PFSK-1 (cell line): Measurements from ENCODE around the gene WNT2B.

ENCODE experiments used
- FOXP2 ChIP-seq: optimal IDR thresholded peaks from 2 replicates; pipeline ENCODE3; 2011; ENCODE audit warnings: borderline replicate concordance, control low read depth, inconsistent platforms; ENCODE audit not compliant: insufficient read depth; ENCODE audit errors: extremely low read length, extremely low read depth
- POLR2AphosphoS5 ChIP-seq: IDR thresholded peaks from 2 replicates; pipeline ENCODE4 v1.6.1; 2012; ENCODE audit warnings: low read depth, mild to moderate bottlenecking, control low read depth, low read length, moderate library complexity
- SIN3A ChIP-seq: IDR thresholded peaks from 2 replicates; pipeline ENCODE4 v1.6.1; 2012; ENCODE audit warnings: mild to moderate bottlenecking, low read length, moderate library complexity, borderline replicate concordance; ENCODE audit not compliant: insufficient read depth
- TAF1 ChIP-seq: IDR thresholded peaks from 2 replicates; pipeline ENCODE4 v1.6.1; 2012; ENCODE audit warnings: low read length, control low read depth, borderline replicate concordance; ENCODE audit not compliant: insufficient read depth
- TF ChIP-seq, protein P1 (sequence below), 2 experiments: IDR thresholded peaks; 2 replicates each; pipeline versions ENCODE4 v1.6.1 to v1.8.0; 2011 to 2012; ENCODE audit warnings: low read depth in 2 of 2, low read length in 2 of 2, control low read depth in 1 of 2, inconsistent platforms in 1 of 2, mild to moderate bottlenecking in 1 of 2, moderate library complexity in 1 of 2; ENCODE audit not compliant: insufficient read depth in 1 of 2

Gene WNT2B

DNA sequence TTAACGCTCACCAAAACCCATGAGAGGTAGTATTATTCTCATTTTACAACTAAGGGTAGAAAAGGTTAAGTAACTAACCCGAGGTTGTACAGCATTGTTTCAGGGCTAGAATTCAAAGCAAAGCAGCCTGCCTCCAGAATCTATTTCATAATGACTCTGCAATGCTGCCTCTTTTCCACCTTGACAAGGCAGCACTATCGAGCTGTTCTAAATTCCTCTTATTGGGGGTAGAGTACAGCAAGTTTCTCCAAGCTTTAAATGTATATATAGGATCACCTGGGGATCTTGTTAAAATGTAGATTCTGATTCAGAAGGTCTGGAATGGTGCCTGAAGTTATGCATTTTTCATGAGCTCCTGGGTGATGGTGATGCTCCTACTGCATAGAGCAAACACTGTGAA is 30.1 kb downstream of the WNT2B start:
- no peak for TF ChIP-seq FOXP2

- TF ChIP-seq SIN3A, result no peak
- TF ChIP-seq POLR2AphosphoS5, result no peak
- no peak for TF ChIP-seq TAF1
- TF ChIP-seq, protein P1, sequence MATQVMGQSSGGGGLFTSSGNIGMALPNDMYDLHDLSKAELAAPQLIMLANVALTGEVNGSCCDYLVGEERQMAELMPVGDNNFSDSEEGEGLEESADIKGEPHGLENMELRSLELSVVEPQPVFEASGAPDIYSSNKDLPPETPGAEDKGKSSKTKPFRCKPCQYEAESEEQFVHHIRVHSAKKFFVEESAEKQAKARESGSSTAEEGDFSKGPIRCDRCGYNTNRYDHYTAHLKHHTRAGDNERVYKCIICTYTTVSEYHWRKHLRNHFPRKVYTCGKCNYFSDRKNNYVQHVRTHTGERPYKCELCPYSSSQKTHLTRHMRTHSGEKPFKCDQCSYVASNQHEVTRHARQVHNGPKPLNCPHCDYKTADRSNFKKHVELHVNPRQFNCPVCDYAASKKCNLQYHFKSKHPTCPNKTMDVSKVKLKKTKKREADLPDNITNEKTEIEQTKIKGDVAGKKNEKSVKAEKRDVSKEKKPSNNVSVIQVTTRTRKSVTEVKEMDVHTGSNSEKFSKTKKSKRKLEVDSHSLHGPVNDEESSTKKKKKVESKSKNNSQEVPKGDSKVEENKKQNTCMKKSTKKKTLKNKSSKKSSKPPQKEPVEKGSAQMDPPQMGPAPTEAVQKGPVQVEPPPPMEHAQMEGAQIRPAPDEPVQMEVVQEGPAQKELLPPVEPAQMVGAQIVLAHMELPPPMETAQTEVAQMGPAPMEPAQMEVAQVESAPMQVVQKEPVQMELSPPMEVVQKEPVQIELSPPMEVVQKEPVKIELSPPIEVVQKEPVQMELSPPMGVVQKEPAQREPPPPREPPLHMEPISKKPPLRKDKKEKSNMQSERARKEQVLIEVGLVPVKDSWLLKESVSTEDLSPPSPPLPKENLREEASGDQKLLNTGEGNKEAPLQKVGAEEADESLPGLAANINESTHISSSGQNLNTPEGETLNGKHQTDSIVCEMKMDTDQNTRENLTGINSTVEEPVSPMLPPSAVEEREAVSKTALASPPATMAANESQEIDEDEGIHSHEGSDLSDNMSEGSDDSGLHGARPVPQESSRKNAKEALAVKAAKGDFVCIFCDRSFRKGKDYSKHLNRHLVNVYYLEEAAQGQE (IDR thresholded peaks at IDR 0.05; ENCODE audit: insufficient read depth in 1 of 2, low read depth in 2 of 2, low read length in 2 of 2), result no peak
- no peak for TF ChIP-seq FOXP2
These were observed 31.5 kb downstream of the WNT2B start for GRCh38 chr1:112540226-112540794.

DNA sequence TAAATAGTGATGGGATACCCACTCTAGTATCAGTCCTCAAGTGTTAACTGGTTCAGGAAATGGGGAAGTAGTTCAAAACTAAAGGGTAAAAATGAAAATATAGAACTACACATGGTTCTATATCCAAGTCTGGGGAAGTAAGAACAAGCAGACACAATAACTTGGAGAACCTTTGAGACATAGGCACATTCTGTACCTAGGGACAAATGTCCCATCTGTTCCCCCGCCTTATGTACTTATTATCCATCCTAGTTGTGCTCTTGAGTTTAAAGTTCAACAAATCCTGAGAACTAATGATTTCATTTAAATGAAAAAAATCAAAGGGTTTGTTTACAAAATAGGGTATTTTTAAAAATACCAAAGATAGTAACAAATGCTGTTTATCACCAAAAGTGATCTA is 32.5 kb downstream of the WNT2B start:
- TF ChIP-seq POLR2AphosphoS5 (no peak), TAF1 (no peak), SIN3A (no peak), FOXP2 (no peak)
- TF ChIP-seq, protein P1 (IDR thresholded peaks at IDR 0.05; ENCODE audit: insufficient read depth in 1 of 2, low read depth in 2 of 2, low read length in 2 of 2), result no peak

DNA sequence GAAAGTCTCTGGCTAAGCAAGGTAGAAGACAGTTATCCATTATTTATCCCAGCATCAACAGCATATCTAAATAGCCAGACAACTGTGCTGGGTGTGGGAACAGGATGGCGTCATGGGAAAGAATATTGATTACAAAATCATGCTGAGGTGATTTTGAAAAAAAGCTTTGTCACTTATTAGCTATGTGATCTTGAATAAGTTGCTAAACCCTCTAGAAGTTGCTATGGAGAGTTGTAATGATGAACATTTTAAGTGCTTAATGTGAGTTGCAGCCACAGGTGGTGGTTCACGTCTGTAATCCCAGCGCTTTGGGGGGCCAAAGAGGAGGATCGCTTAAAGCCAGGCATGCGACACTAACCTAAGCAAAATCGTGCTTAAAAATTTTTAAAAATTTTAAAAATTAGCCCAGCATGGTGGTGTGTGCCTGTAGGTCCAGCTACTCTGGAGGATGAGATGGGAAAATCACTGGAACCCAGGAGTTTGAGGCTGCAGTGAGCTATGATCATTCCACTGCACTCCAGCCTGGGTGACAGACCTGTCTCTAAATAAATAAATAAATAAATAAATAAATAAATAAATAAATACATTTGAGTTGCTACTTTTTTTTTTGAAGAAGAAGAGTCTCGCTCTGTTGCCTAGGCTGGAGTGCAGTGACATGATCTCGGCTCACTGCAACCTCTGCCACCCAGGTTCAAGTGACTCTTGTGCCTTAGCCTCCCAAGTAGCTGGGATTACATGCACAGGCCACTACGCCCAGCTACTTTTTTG is 33.6 kb downstream of the WNT2B start:
- no peak for TF ChIP-seq SIN3A
- TF ChIP-seq FOXP2, result no peak
- TF ChIP-seq POLR2AphosphoS5, result no peak
- TF ChIP-seq, protein P1 (IDR thresholded peaks at IDR 0.05; ENCODE audit: insufficient read depth in 1 of 2, low read depth in 2 of 2, low read length in 2 of 2), result no peak
- TF ChIP-seq TAF1, result no peak

GRCh38 chr1:112544011-112544688 is 35.4 kb downstream of the WNT2B start:
- TF ChIP-seq FOXP2 (no peak), TAF1 (no peak), POLR2AphosphoS5 (no peak), SIN3A (no peak)
- TF ChIP-seq, protein P1 (IDR thresholded peaks at IDR 0.05; ENCODE audit: insufficient read depth in 1 of 2, low read depth in 2 of 2, low read length in 2 of 2), result no peak
